NCI-H1417 (cell line): ENCODE results near the gene SORBS1.

Experiments
- DNase-seq, 3 experiments: peaks; one replicate each; lab custom pipeline; 2025; lab: John Stamatoyannopoulos, UW

The SORBS1 gene

GRCh38 chr10:95289921-95290421 is 271.2 kb downstream of the SORBS1 start:
- DNase-seq, result no peak

GRCh38 chr10:95289003-95289920 is 271.9 kb downstream of the SORBS1 start:
- DNase-seq, result peak; percentile 10 to 90 (median 45)

GRCh38 chr10:95288303-95288702 is 272.9 kb downstream of the SORBS1 start:
- DNase-seq, result peak in 2 of 3 experiments; percentile 15 to 46

- peak in 1 of 3 experiments; percentile 21 for DNase-seq
These were observed 273.9 kb downstream of the SORBS1 start for GRCh38 chr10:95287281-95287680.

- DNase-seq, result no peak
These were observed 274.5 kb downstream of the SORBS1 start for GRCh38 chr10:95286707-95287106.

GRCh38 chr10:95285556-95285955 is 275.6 kb downstream of the SORBS1 start:
- no peak for DNase-seq

- no peak for DNase-seq
These were observed 276.4 kb downstream of the SORBS1 start for GRCh38 chr10:95284807-95285206.

GRCh38 chr10:95282107-95282506 is 279.1 kb downstream of the SORBS1 start:
- no peak for DNase-seq

- no peak for DNase-seq
These were observed 280.0 kb downstream of the SORBS1 start for GRCh38 chr10:95281206-95281605.

- DNase-seq, result no peak
These were observed 280.5 kb downstream of the SORBS1 start for GRCh38 chr10:95280637-95281036.

- DNase-seq, result no peak
These were observed 281.9 kb downstream of the SORBS1 start for GRCh38 chr10:95279042-95279820.

- DNase-seq, result no peak
These were observed 282.8 kb downstream of the SORBS1 start for GRCh38 chr10:95278061-95278988.

GRCh38 chr10:95277614-95278013 is 283.6 kb downstream of the SORBS1 start:
- no peak for DNase-seq

GRCh38 chr10:95277201-95277570 is 284.0 kb downstream of the SORBS1 start:
- DNase-seq, result no peak

GRCh38 chr10:95276367-95277200 is 284.6 kb downstream of the SORBS1 start:
- no peak for DNase-seq

GRCh38 chr10:95275726-95276366 is 285.3 kb downstream of the SORBS1 start:
- no peak for DNase-seq

- no peak for DNase-seq
These were observed 287.5 kb downstream of the SORBS1 start for GRCh38 chr10:95273393-95274312.

- no peak for DNase-seq
These were observed 292.7 kb downstream of the SORBS1 start for GRCh38 chr10:95268438-95268837.

- DNase-seq, result no peak
These were observed 293.9 kb downstream of the SORBS1 start for GRCh38 chr10:95267251-95267650.
